Limb (tissue), 2 donors: ENCODE measurements around the gene BICD2.

Experiments
- DNase-seq, 2 donors: peaks; one replicate each; pipeline ENCODE4 v3.0.0-alpha.2; 2016; ENCODE audit errors: extremely low spot score in 2 of 2

The BICD2 gene

GRCh38 chr9:92727716-92728700, 36.6 kb downstream of the BICD2 start:
- DNase-seq: peak in 1 of 2 donors; percentile 16

GRCh38 chr9:92726971-92727715, 37.5 kb downstream of the BICD2 start:
- no peak for DNase-seq

- DNase-seq: no peak
Observed at GRCh38 chr9:92726348-92726747, 38.3 kb downstream of the BICD2 start.

- DNase-seq: no peak
Observed at GRCh38 chr9:92725766-92726165, 38.9 kb downstream of the BICD2 start.

GRCh38 chr9:92725266-92725545, 39.4 kb downstream of the BICD2 start:
- no peak for DNase-seq

GRCh38 chr9:92724528-92725265, 39.9 kb downstream of the BICD2 start:
- no peak for DNase-seq

GRCh38 chr9:92723801-92724323, 40.8 kb downstream of the BICD2 start:
- DNase-seq: no peak

GRCh38 chr9:92723299-92723625, 41.4 kb downstream of the BICD2 start:
- no peak for DNase-seq

GRCh38 chr9:92722386-92723298, 42.0 kb downstream of the BICD2 start:
- DNase-seq: no peak

- DNase-seq: no peak
Observed at GRCh38 chr9:92721548-92721947, 43.1 kb downstream of the BICD2 start.

GRCh38 chr9:92720807-92721535, 43.7 kb downstream of the BICD2 start:
- DNase-seq: no peak

GRCh38 chr9:92720209-92720765, 44.3 kb downstream of the BICD2 start:
- DNase-seq: no peak

GRCh38 chr9:92719028-92719647, 45.5 kb downstream of the BICD2 start:
- DNase-seq: no peak

GRCh38 chr9:92718086-92719001, 46.3 kb downstream of the BICD2 start:
- no peak for DNase-seq

- DNase-seq: no peak
Observed at GRCh38 chr9:92717201-92718085, 47.2 kb downstream of the BICD2 start.

GRCh38 chr9:92716557-92716956, 48.1 kb downstream of the BICD2 start:
- DNase-seq: peak; percentile 22 to 83
